CD4-positive, alpha-beta T cell treated with Interleukin-1 beta for 1 hour (primary cell): ENCODE results near the gene MEIS2.

ENCODE experiments used
- DNase-seq, 2 donors: peaks; one replicate each; pipeline ENCODE4 v3.0.0-alpha.2; 2020 to 2022

Gene MEIS2

GRCh38 chr15:37070686-37071085 lies 29.7 kb downstream of the MEIS2 start:
- DNase-seq: no peak

GRCh38 chr15:37061996-37062395 lies 38.4 kb downstream of the MEIS2 start:
- DNase-seq: no peak

- no peak for DNase-seq
Measured at GRCh38 chr15:37059086-37059485, 41.3 kb downstream of the MEIS2 start.

- no peak for DNase-seq
Measured at GRCh38 chr15:37058316-37058985, 41.9 kb downstream of the MEIS2 start.

- DNase-seq: no peak
Measured at GRCh38 chr15:37057831-37058230, 42.5 kb downstream of the MEIS2 start.

GRCh38 chr15:37057256-37057655 lies 43.1 kb downstream of the MEIS2 start:
- no peak for DNase-seq

- DNase-seq: no peak
Measured at GRCh38 chr15:37056177-37057121, 43.9 kb downstream of the MEIS2 start.

- DNase-seq: no peak
Measured at GRCh38 chr15:37055481-37055880, 44.9 kb downstream of the MEIS2 start.

GRCh38 chr15:37054336-37054735 lies 46.0 kb downstream of the MEIS2 start:
- DNase-seq: no peak

GRCh38 chr15:37053166-37053565 lies 47.2 kb downstream of the MEIS2 start:
- no peak for DNase-seq

GRCh38 chr15:37050345-37050744 lies 50.0 kb downstream of the MEIS2 start:
- no peak for DNase-seq

GRCh38 chr15:37046876-37047614 lies 53.3 kb downstream of the MEIS2 start:
- no peak for DNase-seq

- DNase-seq: no peak
Measured at GRCh38 chr15:37045859-37046740, 54.2 kb downstream of the MEIS2 start.

- DNase-seq: no peak
Measured at GRCh38 chr15:37044915-37045648, 55.3 kb downstream of the MEIS2 start.

GRCh38 chr15:37041836-37042235 lies 58.5 kb downstream of the MEIS2 start:
- no peak for DNase-seq

- no peak for DNase-seq
Measured at GRCh38 chr15:37041042-37041441, 59.3 kb downstream of the MEIS2 start.

- no peak for DNase-seq
Measured at GRCh38 chr15:37040072-37040742, 60.1 kb downstream of the MEIS2 start.

GRCh38 chr15:37038716-37039106 lies 61.6 kb downstream of the MEIS2 start:
- DNase-seq: no peak

- no peak for DNase-seq
Measured at GRCh38 chr15:37037850-37038715, 62.3 kb downstream of the MEIS2 start.

- no peak for DNase-seq
Measured at GRCh38 chr15:37037071-37037655, 63.2 kb downstream of the MEIS2 start.
